GM12892 (cell line): ENCODE data around the gene TCF4.

Experiments
- POLR2A ChIP-seq: IDR thresholded peaks from 2 replicates; pipeline ENCODE4 v1.6.1; 2011; ENCODE audit warnings: low read depth, low read length, control low read depth
- POLR2AphosphoS5 ChIP-seq: IDR thresholded peaks from 2 replicates; pipeline ENCODE4 v1.6.1; 2011; ENCODE audit warnings: low read depth, low read length, control low read depth
- TAF1 ChIP-seq: IDR thresholded peaks from 2 replicates; pipeline ENCODE4 v1.6.1; 2011; ENCODE audit warnings: low read depth, mild to moderate bottlenecking, control low read depth, low read length, borderline replicate concordance

GRCh38 chr18:55206927-55207326 lies 381.1 kb downstream of the TCF4 start:
- no peak for TF ChIP-seq POLR2AphosphoS5
- no peak for TF ChIP-seq POLR2A
- no peak for TF ChIP-seq TAF1
